Activated T-cell treated with anti-CD3 and anti-CD28 coated beads, Interleukin-2, amount 50 U/mL, for 48 hours (primary cell): ENCODE results near the gene ETFB.
"Not testable (repeated sequence)": the region's sequence is repeated elsewhere in the genome, so short reads cannot be mapped to it uniquely, and the experiment has no call there.

Experiments
- DNase-seq, 2 experiments: peaks; one replicate each; pipeline ENCODE4 v3.0.0-alpha.2; 2020

The ETFB gene

DNA sequence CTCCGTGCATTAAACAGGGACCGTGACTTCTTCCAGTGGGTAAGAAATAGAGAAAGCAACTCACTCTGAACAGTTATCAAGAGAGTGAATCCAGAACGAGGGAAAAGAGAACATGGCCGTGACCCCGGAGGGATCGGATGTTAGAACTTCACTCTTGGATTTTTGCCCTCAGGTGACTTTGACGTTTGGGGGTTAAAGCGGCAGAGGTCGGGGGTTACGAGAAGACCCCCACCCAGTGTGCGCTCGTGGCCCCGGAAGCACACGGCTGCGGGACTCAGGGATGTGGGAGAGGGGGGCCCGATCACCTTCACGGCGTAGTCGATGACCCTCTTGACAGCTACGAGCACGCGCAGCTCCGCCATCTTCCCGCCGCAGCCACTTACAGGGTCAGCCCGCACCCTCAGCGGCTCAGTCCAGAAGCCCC lies at the start of gene ETFB:
ETFB (minus strand) TSS at position 424 of the 424 bp plus-strand sequence; CDS start at position 362, 62 bp downstream.
- peak; percentile 47 to 50 for DNase-seq

DNA sequence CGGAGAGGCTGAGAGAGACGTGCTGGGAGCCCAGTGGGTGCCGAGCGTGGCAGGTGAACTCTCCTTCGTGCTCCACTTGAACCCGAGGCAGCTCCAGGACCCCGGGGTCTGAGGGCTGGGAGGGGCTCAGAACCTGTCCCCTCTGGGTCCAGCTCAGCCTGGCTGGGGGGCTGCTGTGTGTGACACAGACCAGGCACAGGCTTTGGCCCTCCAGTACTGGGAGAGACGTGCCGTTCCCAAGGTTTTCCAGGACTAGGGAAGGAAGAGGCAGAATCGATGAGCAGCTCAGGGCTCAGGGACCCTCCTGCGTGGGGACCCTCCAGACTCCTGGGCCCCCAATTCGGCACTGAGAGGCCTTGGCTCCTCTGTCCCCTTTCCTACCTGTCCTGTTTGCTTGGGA lies 49.0 kb upstream of the ETFB start:
- no peak for DNase-seq

DNA sequence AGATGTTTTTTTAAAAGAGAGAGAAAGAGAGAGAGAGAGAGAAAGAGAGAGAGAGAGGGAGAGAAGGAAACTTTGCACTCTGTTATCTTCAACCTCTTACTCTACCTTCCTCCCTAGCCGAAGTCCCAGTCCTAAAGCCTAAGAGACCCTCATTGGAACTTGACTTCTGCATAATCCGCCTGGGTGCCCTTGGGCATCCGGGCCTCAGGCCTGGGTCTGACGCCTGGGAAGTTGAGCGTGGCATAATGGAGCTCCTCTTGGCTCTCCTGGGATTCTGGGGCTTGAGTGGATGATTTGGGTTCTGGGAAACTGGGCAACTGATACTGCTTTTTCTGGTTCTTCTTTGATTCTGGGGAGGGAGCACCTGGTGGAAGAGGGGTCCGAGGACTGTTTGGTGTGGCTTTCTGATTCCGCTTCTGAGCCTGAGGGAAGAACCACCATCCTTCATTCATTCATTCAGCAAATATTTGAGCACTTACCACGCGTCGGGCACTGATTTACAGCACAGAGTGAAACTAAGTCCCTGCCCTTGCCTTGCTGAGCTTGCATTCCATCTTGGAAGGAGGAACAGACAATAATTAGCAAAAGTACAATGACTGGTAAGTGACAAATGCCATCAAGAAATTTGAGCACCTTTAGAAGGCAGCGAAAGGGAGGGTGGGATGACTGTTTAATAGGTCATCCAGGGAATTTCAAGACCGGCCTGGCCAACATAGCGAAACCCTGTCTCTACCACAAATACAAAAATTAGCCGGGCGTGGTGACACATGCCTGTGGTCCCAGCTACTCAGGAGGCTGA lies 45.0 kb upstream of the ETFB start:
- no peak for DNase-seq

DNA sequence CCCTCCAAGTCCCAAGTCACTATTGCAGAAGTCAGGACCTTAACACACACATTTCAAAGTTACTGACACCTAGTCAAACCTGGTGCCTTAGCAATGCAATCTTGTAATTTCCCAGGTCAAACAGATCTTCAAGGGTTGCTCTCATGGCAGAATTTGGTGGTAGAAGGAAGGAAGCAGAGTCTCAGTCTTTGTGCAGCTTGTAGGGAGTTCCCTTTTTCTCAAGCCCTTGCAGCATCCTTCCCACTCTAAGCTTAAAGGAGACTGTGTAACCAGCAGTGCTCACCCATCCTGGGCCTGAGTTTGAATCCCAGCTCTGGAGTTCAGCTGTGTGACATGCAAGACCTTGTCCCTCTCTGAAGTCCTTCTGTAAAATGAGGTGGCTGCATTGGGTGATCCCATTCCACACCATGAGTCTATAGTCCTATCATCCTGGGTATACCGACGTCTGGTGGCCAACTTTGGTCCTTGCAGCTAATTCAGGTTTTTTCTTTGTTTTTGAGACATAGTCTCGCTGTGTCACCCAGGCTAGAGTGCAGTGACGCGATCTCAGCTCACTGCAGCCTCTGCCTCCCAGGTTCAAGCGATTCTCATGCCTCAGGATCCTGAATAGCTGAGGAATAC lies 41.4 kb upstream of the ETFB start:
- peak; percentile 42 to 51 for DNase-seq

DNA sequence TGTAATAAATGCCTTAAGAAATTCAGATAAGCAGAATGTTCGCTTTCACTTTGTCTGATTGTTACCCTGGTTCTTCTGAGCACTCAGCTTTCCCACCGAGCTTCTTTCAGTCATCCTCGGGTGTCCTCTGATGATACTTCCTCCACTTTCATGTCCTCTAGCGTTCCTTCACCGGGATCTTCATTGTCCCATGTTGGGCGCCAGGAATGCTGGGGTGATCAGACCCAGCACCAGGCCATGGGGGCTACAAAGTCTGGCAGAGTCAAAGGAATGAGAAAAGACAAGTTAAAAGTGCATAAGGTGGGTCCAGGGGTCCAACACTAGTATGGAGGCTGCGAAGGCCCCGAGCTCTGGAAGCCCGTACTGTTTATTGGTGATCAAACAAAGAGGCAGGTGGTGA lies 35.9 kb upstream of the ETFB start:
- no peak for DNase-seq

DNA sequence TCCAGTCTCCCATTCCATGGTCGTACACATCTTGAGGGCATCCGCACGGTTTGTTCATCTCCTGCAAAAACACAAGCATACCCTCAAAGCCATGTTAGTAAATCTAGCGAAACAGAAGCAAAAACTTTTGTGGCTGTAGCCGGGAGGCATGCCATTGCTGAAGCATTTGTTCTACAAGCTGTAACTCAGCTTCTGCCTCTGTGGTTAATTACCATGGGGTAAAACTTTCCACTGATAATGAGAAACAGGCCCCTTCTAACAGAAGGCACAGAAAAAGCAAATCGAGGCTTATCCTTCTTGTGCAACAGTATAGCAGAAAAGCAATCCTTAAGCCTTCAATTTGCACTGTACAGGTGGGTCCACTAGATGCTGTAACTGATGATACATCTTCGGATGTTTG lies 33.7 kb upstream of the ETFB start:
- DNase-seq, result not testable (repeated sequence)

DNA sequence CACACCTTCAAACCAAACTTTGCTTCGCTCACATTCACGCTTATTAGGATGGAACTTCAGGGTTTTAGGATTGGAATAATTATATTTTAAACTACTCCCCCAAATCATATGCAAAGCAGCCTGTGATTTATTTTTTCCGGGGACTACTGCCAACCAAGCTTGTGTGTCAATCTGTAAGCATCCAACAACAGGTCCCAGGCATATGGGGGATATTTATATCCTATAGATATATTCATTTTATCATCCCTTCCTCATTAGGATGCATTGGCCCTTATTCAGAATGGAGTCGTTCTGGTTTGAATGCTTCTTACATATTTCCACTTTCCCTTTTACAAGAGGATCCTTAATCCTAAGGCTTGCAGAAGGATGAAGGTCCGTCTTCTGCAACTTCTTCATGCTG lies 33.0 kb upstream of the ETFB start:
- DNase-seq, result no peak

DNA sequence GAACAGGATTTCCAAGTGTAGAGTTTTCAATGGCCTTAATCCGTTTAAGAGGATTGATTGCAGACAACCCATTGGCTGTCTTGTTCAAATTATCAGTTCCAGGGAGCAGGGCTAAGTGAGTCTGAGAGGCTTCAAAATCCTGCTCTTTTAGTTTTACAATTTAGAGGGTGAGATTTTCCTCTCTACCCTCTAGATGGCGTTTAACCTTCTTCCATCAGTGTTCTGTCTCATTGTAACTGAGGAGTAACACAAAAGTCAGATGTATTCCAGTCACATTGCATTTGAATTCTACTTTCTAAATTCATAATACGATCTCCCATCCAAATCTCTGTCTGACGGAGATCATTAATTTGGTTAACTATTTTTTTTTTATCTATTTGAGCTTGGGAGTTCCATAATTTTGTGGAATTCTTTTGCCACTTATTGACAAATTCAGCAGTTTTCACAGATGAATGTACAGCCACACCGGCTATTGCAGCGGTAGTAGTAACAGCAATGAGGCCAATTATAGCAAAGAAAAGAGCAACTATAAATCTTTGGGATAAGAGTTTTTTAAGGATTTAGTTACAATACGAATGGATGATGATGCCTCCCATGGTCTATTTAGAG lies 32.0 kb upstream of the ETFB start:
- no peak for DNase-seq

DNA sequence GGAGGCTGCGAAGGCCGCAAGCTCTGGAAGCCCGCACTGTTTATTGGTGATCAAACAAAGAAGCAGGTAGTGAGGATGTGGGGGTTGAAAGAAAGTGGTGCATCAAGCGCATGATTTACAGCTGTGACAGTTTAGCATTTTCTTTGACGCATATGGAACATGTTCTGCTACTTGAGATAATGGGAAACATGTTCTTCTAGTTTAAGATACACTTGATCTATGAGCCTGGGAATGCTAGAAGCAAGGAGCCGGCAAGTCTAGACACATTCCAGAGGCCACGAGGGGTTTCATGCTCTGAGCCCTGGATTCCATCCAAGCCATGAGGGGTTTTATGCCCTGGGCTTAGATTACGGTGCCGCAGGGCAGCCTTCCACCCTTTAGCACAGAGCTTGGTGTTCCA lies 31.3 kb upstream of the ETFB start:
- DNase-seq, result not testable (repeated sequence)

DNA sequence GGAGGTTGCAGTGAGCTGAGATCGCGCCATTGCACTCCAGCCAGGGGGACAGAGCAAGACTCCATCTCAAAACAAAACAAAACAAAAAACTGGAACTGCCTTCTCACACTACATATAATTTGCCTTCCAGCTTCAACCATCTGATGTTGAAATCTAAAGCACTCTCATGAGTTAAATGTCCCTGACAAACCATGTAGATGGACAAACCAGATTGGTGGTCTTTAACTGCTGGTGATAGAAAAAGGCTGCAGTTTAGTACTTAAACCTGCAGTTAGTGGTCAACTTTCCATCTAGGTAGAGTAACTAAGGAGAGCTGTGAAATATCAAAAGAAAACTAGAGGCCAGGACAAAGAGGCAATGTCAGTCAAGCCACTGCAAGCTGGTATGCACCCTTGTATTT lies 30.0 kb upstream of the ETFB start:
- no peak for DNase-seq

DNA sequence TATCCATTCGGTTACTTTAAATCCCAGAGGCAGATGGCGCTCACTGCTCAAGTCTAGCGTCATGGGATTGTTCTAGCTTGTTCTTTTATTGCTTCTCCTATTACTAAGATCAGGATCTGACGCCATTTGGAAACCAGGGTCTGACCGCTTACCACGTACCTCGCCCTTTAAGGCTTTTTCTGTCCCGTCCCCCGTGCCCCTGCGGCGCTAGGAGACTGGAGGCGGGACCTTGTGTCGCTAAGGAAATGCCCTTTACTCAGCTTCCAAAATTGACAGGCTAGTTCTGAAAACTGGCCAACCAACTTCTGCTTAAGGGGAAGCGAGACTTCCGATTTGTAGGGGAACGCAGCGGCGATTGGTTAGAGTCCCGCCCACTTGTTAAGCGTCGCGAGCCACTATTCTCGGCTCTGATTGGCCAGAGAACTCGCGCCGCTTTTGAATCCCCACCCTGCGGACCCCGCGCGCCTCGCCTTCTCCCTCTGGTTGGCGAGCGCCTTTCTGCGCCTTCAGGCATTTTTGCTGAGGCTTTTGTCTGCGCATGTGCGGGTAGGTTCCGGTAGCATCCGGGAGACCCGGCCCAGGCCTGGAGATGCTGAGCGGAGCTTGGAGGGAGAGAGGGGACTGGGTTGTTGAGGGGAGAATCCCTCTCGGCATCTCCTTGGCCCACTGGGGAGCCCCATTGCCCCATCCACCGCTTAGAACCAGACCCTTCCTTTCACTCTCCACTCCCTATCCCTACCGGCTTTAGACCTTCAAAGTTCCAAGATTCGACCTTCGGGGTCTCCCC lies 28.1 kb upstream of the ETFB start:
- DNase-seq, result peak; percentile 96 to 97

DNA sequence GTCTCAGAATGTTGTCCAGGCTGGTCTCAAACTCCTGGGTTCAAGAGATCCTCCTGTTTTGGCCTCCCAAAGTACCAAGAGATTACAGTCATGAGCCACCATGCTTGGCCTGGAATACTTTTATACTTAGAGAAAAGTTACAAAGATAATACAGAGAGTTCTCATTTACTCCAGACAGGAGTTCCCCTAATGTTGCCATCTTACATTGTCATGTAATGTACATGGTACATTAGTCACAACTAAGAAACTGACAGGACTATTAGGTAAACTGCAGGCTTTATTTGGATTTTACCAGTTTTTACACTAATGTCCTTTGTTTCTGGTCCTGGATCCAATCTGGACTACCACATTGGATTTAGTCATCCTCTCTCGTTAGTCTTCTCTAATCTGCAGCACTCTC lies 26.5 kb upstream of the ETFB start:
- no peak for DNase-seq

DNA sequence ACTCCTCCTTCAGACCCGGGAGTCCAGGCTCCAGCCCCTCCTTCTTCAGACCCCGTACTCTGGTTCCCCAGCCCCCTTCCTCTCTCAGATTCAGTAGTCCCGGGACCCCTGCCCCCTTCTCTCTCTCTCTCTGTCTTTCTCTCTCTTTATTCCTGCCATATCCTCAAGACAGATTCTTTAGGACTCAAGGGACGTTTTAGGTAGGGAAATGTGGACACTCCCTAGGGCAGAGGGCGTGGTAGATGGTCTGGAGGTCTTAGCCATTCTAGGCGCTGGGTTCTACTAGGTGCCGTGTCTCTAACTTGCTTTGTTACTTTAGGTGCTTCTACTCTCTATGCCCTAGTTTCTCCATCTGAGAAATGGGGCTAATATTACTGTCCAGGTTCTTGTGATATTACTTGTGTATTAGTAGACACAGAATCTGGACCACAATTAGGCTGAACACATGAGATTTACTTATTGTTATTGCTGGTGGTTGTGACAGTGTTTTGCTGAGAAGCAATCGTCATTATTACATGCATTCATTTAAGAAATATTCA lies 25.0 kb upstream of the ETFB start:
- DNase-seq, result no peak

DNA sequence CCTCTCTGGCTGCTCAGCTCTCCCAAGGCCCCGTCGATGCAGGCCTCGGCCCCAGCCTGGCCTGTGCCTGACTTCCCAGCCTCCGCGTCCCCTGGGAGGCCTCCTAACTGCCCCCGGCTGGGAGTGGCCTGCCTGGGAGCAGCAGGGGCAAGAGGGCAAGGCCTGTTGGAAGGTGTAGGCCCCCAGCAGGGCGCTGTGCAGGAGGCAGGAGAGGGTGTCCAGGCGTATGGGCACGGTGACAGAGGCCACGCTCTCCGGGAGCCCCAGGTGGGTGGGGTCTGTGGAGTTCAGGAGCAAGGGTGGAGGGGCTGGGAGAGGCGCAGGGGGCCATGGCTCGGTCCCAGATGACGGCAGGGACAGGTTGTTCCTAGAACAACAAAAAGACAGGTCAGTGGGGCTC lies 23.0 kb upstream of the ETFB start:
- DNase-seq, result no peak

DNA sequence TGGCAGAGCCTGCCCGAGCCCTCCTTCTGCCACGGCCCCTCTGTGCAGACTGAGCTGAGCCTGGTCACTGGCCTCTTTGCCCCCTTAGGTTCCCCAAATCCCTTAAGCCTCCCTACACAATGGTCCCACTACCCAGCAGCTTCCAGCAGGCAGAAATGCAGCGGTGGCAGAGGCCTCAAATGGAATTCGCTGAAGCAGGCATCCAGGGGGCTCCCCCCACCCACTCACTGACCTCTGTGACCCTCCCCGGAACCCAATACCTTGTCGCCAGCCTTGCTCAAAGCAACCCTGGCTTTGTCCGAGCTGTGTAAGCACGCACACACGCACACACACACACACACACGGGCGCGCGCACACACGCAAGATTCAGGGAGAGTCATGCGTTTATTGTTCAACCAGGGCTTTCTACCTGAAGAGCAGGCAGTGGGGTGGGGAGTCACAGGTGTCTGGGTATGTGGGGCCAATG lies 21.8 kb upstream of the ETFB start, which contains the start of gene LIM2:
LIM2 (minus strand) TSS at position 51 of the 466 bp plus-strand sequence. CDS start 531 bp downstream, outside the sequence.
- DNase-seq, result peak in 1 of 2 experiments; percentile 24

DNA sequence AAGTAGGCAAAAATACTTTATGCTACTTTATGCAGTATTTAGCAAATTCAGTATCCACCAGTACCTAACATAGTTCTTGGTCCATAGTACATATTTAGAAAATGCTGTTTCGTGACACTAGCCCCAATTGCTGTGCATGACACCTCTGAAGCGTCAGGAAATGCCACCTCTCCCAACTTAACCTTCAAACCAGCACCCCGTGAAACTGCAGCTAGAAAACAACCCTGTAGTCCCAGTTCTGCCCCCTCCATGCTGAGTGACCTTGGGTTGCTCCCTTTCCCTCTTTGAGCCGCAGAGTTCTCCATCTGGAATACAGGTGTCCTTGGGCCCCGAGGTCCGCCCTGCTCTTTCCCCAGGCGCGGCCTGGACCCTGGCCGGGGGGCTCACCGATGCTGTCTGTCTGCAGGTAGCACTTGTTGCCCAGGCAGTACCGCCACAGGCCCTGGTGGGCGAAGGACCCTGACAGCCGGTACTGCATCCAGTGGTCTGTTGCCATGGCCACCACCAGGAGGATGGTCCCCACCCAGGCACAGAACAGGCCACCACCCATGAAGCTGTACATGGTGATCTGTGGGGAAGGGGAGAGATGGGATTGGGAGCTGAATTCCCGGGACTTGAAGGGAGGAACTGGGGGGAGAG lies 20.8 kb upstream of the ETFB start:
- DNase-seq, result peak in 1 of 2 experiments; percentile 13

DNA sequence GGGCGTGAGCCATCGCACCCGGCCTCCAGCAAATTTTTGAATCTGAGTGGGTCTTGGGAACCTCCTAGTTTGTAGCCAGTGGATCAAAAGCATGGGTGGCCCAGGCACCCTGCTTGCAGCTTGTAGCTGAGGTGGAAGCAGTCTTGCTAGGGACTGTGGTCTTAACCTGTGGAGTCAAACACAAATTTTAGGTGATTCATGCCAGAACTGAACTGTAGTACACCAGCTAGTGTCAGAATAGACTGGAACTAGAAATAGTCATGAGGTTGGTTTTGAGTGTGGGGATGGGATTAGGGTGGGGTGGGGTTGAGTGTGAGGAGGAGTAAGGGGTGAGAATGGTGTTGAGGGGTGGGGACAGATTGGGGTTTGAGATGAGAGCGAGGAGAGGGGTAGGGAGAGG lies 15.8 kb upstream of the ETFB start:
- no peak for DNase-seq

DNA sequence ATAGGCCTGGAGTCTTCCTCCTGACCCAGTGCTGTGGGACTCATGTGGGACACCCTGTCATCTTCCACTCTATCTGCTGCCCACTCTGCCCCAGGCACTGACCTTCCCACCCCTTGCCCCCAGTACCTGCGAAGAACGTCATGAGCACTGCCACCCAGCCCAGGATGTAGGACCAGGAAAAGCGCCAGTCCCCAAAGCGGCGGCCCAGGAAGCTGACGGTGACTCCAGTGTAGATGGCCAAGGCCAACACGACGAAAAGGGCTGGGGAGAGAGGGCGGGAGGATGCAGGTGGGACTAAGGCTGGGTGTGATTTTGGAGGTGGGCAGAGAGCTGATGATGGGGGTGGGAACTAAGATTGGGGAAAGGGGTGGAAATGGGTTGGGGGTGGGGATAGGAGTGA lies 14.2 kb upstream of the ETFB start:
- DNase-seq, result no peak

DNA sequence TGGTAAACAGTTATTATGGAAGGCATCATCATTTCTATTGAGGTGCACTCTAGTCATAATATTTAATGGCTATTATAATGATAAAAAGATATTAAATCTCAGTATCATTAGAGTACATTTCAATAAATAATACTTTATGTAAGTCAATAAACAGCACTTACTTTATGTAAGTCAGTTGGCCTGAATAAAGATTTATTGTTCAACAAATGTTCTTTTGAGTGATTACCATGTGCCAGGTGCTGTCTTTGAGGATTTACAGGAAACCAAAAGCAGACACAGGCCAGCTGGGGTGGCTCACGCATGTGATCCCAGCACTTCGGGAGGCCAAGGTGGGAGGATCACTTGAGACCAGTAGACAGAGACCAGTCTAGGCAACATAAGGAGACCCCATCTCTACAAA lies 11.2 kb upstream of the ETFB start:
- no peak for DNase-seq

DNA sequence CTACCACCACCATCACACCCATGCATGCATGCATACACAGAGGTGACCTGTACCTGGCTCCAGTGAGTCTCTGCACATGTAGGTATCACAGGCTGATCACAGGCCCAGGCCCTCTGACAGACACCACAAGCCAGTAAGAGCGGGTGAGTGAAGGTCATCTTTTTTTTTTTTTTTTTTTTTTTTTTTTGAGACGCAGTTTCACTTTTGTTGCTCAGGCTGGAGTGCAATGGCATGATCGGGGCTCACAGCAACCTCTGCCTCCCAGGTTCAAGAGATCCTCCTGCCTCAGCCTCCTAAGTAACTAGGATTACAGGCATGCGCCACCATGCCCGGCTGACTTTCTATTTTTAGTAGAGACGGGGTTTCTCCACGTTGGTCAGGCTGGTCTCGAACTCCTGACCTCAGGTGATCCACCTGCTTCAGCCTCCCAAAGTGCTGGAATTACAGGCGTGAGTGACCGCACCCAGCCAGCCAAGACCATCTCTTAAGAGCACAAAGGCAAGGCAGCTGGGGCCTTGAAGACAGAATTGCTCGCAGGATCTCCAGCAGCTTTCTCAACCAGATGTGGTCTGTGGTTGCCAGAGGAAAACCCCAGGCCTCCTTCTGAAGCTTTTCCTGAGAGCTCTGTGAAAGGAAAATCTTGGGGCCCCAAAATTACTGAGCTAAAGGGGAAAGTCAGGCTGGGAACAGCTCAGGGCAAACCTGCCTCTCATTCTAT lies 9.5 kb upstream of the ETFB start:
- peak; percentile 73 to 77 for DNase-seq
